Stimulated activated CD4-positive, alpha-beta T cell treated with anti-CD3 and anti-CD28 coated beads, TNF-alpha, amount 100 ng/mL, for 4 hours (primary cell): Measurements from ENCODE around the gene RPTN.

ENCODE experiments used
- DNase-seq, 3 experiments: peaks; one replicate each; pipeline ENCODE4 v3.0.0-alpha.2; 2020; ENCODE audit warnings: low read depth in 3 of 3

The RPTN gene

GRCh38 chr1:152111515-152111968 lies 47.5 kb downstream of the RPTN start:
- peak in 1 of 3 experiments; percentile 5 for DNase-seq

GRCh38 chr1:152110860-152111514 lies 48.0 kb downstream of the RPTN start:
- peak in 1 of 3 experiments; percentile 6 for DNase-seq

GRCh38 chr1:152110365-152110859 lies 48.6 kb downstream of the RPTN start:
- DNase-seq = peak in 1 of 3 experiments; percentile 11

- no peak for DNase-seq
These were observed 49.1 kb downstream of the RPTN start for GRCh38 chr1:152109998-152110294.

- peak in 1 of 3 experiments; percentile 1 for DNase-seq
These were observed 49.6 kb downstream of the RPTN start for GRCh38 chr1:152109231-152109997.

- DNase-seq = no peak
These were observed 50.2 kb downstream of the RPTN start for GRCh38 chr1:152108882-152109222.

- DNase-seq = peak in 1 of 3 experiments; percentile 0
These were observed 50.8 kb downstream of the RPTN start for GRCh38 chr1:152107984-152108881.

- no peak for DNase-seq
These were observed 51.7 kb downstream of the RPTN start for GRCh38 chr1:152107031-152107983.

- DNase-seq = no peak
These were observed 54.2 kb downstream of the RPTN start for GRCh38 chr1:152104854-152105253.
